D341Med (cell line): ENCODE results near the gene CYB5D1.

Source experiments
- DNase-seq: peaks from one replicate; pipeline ENCODE4 v3.0.0; 2012; ENCODE audit warnings: low spot score

Gene CYB5D1

DNA sequence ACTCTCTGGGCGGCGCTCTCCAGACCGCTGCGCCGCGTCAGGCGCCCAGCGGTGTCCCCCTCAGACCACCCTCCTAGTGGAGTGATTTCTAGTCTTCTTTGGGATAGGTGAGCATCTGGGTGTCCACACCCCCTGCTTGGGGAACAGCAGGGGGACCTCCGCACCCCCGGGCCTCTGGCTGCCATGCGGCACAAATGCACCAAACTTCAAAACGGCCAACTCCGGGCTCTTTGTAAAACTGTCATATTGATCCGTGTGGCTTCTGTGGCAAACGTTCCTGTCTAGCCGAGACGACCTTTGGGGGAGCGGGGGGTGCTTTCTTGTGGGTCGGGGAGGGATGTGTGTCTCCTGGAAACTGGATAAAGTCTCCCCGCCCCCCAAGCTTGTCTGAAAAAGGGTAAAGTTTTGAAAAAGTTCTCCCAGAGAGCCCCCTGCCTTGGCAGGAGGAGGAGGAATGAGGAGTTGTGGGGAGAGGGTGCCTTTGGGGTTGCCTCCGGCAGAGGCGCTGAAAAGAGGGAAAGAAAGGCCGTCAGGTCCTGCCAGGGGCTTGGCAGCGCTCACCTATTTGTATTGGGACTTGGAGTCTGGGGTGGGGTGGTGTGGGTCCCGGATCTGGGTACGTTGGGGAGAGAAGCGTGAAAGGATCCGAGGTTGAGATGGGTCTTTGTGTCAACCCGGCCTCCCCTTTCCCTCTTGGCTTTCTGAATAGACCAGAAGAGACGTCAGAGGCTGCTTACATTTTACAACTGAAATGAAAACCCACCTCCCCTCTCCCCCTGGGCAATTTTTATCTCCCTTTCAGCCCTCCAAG is 28.6 kb downstream of the CYB5D1 start:
- DNase-seq, result no peak

DNA sequence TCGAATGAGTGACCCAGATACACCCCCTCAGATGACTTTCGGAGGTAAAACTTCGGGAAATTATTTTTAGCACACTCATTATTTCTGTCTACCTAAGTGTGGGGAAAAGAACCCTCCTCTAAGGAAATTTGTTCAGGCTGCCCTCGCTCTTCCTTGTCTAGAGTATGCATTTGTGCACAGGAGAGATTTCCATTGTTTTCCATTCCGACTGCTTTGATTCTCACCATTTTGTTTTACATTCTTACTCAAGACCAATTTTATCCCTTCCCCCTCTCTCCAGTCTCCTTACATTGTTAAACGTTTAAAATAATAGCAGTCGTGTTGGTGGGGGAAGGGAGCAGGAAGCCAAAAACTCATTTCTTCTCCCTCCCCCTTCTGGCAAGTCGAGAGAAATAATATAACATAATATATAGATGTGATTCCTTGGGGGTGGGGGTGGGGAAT is 29.3 kb downstream of the CYB5D1 start:
- no peak for DNase-seq

GRCh38 chr17:7887482-7888183 is 29.8 kb downstream of the CYB5D1 start:
- DNase-seq, result peak; percentile 86

- no peak for DNase-seq
Observed at GRCh38 chr17:7888184-7888920, 30.5 kb downstream of the CYB5D1 start, which contains the start of gene CHD3. Gene CHD3 (plus strand): TSS chr17:7888789. CDS start chr17:7889001, 212 bp downstream.

DNA sequence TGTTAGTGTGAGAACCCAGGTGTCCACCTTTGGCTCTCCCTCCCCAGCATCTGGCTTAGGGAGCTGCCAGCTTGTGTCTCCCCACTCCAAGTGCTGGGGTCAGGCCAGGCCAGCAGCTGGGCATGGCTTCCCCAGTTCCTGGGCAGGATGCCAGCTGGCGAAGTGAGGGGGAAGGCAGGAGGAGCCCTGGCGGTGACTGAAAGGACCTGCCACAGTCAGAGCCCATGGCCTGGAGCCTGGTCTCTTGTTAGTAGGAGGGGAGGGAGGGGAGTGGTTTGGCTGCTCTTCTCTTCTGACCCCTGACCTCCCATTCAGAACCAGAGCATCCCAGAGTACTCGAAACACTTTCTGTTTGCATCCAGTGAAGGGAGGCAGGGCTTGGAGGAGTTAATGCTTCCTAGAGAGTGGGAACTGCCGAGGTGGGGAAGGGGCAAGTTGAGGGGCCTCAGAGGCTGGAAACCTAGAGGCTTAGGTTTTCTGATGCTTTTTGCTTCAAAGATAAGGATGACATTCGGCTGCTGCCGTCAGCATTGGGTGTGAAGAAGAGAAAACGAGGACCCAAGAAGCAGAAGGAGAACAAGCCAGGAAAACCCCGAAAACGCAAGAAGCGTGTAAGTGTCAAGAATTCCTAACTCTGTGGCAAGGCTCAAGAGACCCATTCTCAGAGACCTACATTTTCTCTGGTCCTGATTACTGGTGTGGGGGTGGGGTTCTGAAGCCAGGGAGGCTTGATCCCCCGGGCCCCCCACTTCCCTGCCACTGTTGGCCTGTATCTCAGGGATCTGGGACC is 31.6 kb downstream of the CYB5D1 start:
- peak; percentile 81 for DNase-seq

DNA sequence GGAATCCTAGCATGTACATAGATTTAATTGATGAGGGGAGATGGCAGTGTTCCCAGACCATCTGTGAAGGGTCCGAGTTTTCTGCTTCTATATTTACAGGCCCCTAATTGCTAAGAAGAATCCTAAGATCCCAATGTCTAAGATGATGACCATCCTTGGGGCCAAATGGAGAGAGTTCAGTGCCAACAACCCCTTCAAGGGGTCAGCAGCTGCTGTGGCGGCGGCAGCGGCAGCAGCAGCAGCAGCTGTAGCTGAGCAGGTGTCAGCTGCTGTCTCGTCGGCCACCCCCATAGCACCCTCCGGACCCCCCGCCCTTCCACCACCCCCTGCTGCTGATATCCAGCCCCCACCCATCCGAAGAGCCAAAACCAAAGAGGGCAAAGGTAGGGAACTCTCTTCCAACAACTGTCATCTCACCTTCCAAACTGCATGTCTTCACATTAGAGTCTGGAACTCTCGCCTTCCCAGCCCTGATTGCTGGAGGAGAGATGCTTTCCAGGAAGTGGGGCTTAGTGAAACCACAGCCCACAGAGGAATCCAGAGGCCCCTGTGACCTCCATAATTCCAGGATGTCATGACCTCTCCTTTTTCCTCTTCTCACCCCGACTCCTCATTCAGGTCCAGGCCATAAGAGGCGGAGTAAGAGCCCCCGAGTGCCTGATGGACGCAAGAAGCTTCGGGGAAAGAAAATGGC is 35.5 kb downstream of the CYB5D1 start:
- DNase-seq, result no peak

DNA sequence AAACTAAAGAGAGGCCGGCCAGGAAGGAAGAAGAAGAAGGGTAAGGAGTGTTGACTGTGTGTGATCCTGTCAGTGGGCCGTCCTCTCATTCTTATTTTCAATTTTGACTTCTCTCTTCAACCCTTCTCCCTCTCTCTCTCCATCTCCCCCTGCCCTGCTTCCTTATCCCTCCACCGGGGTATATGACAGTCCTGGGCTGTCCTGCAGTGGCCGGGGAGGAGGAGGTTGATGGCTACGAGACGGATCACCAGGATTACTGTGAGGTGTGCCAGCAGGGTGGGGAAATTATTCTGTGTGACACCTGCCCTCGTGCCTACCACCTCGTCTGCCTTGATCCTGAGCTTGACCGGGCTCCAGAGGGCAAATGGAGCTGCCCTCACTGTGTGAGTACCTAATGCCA is 36.4 kb downstream of the CYB5D1 start:
- DNase-seq, result no peak

- no peak for DNase-seq
Observed at GRCh38 chr17:7894866-7895265, 37.1 kb downstream of the CYB5D1 start.

- no peak for DNase-seq
Observed at GRCh38 chr17:7897090-7897489, 39.3 kb downstream of the CYB5D1 start.

DNA sequence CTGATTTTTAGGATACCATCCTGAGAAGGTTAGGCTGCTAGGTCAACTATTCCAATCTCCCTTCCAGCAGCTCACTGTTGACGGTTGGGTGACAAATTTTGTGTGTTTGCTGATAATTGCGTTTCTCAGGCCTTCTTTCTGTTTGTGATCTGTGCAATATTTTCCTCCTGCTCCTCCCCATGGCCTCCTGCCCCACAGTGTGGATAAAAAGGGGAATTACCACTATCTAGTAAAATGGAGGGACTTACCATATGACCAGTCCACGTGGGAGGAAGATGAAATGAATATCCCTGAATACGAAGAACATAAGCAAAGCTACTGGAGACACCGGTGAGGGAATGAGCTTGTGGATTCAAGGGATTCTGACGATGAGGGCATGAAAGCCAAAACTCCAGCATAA is 40.0 kb downstream of the CYB5D1 start:
- DNase-seq, result no peak

DNA sequence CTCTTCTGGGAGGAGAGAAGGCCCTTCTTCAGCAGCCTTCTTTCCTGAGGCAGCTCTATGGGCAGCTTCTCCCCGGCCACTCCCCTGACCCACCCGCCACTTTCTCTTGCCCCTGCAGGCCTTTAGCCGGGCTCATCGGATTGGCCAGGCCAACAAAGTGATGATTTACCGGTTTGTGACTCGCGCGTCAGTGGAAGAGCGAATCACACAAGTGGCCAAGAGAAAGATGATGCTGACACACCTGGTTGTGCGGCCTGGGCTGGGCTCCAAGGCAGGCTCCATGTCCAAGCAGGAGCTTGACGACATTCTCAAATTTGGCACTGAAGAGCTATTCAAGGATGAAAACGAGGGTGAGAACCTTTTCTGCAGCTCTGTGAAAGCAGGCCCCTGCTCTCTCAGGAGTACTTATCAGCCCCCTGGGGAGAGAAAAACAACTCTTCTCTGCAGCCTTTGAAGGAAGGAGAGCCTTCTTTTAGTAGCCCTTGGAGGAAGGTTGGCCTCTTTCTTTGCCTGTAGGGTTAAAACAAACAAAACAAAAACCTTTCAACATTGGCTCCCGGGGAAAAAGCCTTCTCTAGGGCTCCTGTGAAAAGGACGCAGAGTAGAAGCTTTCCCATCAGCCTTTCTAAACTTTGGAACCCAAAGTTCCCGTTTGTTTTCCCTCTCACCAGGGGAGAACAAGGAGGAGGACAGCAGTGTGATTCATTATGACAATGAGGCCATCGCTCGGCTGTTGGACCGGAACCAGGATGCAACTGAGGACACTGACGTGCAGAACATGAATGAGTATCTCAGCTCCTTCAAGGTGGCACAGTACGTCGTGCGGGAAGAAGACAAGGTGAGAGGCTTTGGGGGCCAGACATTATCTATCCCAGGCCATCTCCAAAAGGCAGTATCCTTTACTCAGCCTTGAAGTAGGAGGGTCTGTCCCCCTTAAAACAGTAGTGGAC is 45.6 kb downstream of the CYB5D1 start:
- DNase-seq, result no peak

GRCh38 chr17:7909089-7909488 is 51.3 kb downstream of the CYB5D1 start:
- no peak for DNase-seq

DNA sequence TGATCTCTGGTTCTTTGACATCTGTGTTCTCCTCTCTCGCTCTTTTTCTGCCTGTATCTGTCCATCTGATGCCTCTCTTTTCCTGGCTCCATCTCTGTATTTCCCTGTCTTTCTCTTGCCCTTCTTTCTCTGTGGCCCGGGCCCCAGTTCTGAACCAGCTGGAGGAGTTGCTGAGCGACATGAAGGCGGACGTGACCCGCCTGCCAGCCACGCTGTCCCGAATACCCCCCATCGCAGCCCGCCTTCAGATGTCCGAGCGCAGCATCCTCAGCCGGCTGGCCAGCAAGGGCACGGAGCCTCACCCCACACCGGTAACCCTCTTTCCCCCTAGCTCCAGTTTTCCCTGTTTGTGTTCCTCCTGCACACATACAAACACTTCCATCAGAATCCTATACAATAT is 52.5 kb downstream of the CYB5D1 start:
- DNase-seq, result no peak

- DNase-seq, result no peak
Observed at GRCh38 chr17:7910711-7911110, 52.9 kb downstream of the CYB5D1 start.

DNA sequence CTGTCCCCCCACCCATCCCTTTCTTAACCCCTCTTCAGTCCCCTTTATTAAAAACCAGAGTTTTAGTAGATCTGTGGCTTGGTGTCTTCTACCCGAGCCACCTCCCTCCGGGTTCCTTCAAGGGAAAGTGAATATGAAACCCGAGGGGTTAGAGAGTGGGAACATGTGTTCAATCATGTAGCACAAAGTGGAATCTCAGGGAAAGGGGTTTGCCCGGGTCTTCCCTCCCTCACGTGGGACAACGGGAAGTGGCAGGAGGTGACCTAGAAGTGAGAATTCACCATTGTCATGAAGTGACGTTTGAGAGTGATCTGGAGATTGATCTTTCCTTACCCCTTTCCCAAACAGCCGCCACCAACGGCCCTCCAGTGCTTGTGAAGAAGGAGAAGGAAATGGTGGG is 53.3 kb downstream of the CYB5D1 start:
- no peak for DNase-seq
